Transverse colon (tissue), 3 donors: ENCODE results near the gene MARCHF3.

Experiments
- EP300 ChIP-seq: sonication (generic); formaldehyde crosslinking; IDR thresholded peaks from one replicate; pipeline ENCODE4 v1.6.1; 2017; ENCODE audit warnings: antibody characterized with exemption, low read depth
- POLR2A ChIP-seq: fragments of 450-650 bp; IDR thresholded peaks from one replicate; pipeline ENCODE4 v1.6.1; 2016; ENCODE audit warnings: antibody characterized with exemption, mild to moderate bottlenecking, moderate library complexity
- TF ChIP-seq, protein P1 (sequence below), 5 experiments: fragments of 200-600 bp in 3 of 5; fragments of 450-650 bp in 2 of 5; sonication (generic) in 3 of 5; IDR thresholded peaks; 1 replicate in 2 of 5; 2 replicates in 3 of 5; pipeline ENCODE4 v1.5.1; 2016 to 2017; ENCODE audit warnings: antibody characterized with exemption in 5 of 5, inconsistent platforms in 3 of 5, mild to moderate bottlenecking in 2 of 5, moderate library complexity in 1 of 5

DNA sequence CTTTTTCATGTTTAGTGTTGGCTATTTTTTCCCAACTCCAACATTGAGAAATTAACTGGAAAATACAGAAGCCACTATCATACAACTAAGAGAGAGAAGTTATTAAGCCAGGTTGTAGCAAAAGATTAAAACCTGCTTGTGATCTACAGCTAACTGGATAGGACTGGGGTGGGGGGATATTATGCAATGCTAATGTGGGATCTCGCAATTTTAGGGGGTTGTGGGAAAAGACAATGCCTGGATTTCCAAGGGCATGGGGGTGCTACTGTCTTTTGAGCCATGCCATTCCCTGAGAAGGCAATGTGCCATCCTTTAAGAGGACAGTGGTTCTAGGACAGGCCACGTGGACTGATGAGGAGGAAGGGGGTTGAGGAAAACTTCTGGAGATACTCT lies 46.5 kb downstream of the MARCHF3 start:
- TF ChIP-seq, protein P1, sequence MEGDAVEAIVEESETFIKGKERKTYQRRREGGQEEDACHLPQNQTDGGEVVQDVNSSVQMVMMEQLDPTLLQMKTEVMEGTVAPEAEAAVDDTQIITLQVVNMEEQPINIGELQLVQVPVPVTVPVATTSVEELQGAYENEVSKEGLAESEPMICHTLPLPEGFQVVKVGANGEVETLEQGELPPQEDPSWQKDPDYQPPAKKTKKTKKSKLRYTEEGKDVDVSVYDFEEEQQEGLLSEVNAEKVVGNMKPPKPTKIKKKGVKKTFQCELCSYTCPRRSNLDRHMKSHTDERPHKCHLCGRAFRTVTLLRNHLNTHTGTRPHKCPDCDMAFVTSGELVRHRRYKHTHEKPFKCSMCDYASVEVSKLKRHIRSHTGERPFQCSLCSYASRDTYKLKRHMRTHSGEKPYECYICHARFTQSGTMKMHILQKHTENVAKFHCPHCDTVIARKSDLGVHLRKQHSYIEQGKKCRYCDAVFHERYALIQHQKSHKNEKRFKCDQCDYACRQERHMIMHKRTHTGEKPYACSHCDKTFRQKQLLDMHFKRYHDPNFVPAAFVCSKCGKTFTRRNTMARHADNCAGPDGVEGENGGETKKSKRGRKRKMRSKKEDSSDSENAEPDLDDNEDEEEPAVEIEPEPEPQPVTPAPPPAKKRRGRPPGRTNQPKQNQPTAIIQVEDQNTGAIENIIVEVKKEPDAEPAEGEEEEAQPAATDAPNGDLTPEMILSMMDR (IDR thresholded peaks at IDR 0.05) = no peak
- TF ChIP-seq EP300 (no peak), POLR2A (no peak)
